Measurements from ENCODE around the gene PTPN3. TPM values are rescaled to one million over a fixed set of nuclear protein-coding genes. Genes with fewer than 3 reads are reported as not detected.
A peak's percentile ranks its signal among the peaks of the same experiment; 100 is the strongest.
"Not testable (repeated sequence)": the region's sequence is repeated elsewhere in the genome, so short reads cannot be mapped to it uniquely, and the experiment has no call there.

PTPN3 gene
- total RNA-seq, 6 donors from 2014 or later = 10.2 to 26.2 (median 15.2) TPM

DNA sequence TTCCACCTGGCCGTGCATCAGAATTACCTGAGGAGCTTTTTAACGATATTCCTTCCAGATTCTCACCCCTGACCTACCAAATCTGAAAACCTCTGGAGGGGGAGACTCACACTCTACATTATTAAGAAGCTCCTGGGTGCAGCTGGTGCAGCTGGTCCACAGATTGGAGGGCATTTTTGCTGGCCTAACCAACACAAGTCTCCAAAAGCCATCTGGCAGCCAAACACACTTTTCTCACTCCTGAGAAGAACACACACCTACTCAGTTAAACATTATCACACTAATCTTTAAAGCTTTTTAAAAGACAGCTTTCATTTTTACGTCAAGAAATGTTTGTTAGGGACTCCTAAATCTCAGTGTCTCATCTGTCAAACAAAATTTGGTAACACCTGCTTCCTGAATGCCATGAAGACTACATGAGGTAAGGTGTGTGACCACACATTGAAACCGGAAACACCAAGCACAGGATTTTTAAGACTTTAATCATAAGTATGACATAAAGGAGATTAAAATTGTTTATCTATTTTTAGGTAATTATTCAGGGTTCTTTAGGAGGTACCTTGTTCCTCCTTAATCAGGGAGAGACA is 14.2 kb upstream of the PTPN3 start:
- Histone ChIP-seq H3K36me3 (no peaks in the 10 kb centered on the region), H3K4me1 (no peaks in the 10 kb centered on the region), H3K9me3 (no peaks in the 10 kb centered on the region), H3K27ac (no peak overlapping the region), H3K4me3 (no peak overlapping the region), H3K27me3 (no peaks in the 10 kb centered on the region)
- 79 to 80% methylated on average over 4 of the region's 4 CpGs for WGBS, 2 donors
- DNase-seq (no peak), ATAC-seq (ENCODE audit: low FRiP score in 2 of 2) (no peak)
- no peak for TF ChIP-seq EP300 (IDR thresholded peaks at IDR 0.05)
- no peak for TF ChIP-seq POLR2AphosphoS5 (IDR thresholded peaks at IDR 0.05)
- TF ChIP-seq, protein P1, sequence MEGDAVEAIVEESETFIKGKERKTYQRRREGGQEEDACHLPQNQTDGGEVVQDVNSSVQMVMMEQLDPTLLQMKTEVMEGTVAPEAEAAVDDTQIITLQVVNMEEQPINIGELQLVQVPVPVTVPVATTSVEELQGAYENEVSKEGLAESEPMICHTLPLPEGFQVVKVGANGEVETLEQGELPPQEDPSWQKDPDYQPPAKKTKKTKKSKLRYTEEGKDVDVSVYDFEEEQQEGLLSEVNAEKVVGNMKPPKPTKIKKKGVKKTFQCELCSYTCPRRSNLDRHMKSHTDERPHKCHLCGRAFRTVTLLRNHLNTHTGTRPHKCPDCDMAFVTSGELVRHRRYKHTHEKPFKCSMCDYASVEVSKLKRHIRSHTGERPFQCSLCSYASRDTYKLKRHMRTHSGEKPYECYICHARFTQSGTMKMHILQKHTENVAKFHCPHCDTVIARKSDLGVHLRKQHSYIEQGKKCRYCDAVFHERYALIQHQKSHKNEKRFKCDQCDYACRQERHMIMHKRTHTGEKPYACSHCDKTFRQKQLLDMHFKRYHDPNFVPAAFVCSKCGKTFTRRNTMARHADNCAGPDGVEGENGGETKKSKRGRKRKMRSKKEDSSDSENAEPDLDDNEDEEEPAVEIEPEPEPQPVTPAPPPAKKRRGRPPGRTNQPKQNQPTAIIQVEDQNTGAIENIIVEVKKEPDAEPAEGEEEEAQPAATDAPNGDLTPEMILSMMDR (IDR thresholded peaks at IDR 0.05) = no peak
- TF ChIP-seq POLR2A (IDR thresholded peaks at IDR 0.05) = no peak

DNA sequence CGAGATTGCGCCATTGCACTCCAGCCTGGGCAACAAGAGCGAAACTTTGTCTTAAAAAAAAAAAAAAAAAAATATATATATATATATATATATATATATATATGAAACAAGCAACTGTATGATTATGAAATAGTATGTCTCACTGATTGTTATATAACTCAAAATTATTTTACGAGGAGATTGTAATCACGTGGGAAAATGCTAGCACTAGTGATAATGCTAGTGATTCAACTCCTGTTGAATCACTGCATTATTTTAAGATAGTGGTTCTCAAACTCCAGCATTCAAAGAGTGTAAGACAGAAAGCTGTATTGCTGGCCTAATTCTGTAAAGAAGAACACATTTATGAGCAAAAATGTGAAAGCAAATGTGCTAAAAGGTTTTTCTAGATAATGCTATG is 12.4 kb upstream of the PTPN3 start:
- DNase-seq (no peak), ATAC-seq (ENCODE audit: low FRiP score in 2 of 2) (no peak)
- Histone ChIP-seq H3K36me3 (no peaks in the 10 kb centered on the region), H3K4me3 (no peak overlapping the region), H3K27ac (no peak overlapping the region), H3K27me3 (no peaks in the 10 kb centered on the region), H3K4me1 (no peaks in the 10 kb centered on the region), H3K9me3 (no peaks in the 10 kb centered on the region)
- WGBS, 2 donors = 91 to 93% methylated on average over 5 of the region's 5 CpGs
- TF ChIP-seq POLR2A (IDR thresholded peaks at IDR 0.05) (no peak), POLR2AphosphoS5 (IDR thresholded peaks at IDR 0.05) (no peak), EP300 (IDR thresholded peaks at IDR 0.05) (no peak)
- TF ChIP-seq, protein P1 (IDR thresholded peaks at IDR 0.05) = no peak

DNA sequence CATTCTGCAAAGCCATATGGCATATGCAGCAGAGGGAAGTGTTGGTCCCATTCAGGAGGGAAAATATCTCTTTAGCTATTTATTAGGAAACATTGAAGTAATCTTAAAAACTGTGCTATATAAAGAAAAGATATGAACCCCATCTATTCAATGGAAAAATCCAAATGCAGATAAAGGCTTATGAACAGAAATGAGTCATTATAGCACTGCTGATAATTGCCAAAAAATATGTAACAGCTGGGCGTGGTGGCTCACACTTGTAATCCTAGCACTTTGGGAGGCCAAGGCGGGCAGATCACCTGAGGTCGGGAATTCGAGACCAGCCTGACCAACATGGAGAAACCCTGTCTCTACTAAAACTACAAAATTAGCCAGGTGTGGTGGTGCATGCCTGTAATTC is 11.9 kb upstream of the PTPN3 start:
- not testable (repeated sequence) for ATAC-seq (ENCODE audit: low FRiP score in 2 of 2); H3K4me1 ChIP-seq; H3K27me3 ChIP-seq; H3K36me3 ChIP-seq; H3K4me3 ChIP-seq; H3K9me3 ChIP-seq; DNase-seq; H3K27ac ChIP-seq
- 90 to 94% methylated on average over 4 of the region's 4 CpGs for WGBS, 2 donors

DNA sequence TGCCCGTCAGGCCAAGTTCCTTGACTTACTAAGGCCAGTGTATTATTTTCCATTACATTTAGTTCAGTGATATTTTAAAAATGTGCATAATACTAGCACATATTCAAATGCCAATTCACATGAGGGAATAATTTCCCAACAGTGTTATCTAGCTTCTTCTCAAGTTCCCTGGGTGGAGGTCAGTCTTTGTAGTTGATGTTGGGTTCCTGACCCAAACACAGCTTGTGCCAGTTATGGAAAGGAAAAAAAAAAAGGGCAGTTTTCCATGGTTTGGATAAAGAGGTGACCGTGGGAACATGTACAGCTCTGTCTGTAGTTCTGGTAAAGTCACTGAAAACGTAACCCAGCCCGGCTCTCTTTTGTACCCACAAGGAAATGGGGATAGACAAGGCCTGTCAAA is 11.5 kb upstream of the PTPN3 start:
- no peak overlapping the region for H3K27ac ChIP-seq
- no peaks in the 10 kb centered on the region for H3K36me3 ChIP-seq
- 45 to 66% methylated on average over 4 of the region's 4 CpGs for WGBS, 2 donors
- H3K27me3 ChIP-seq = no peaks in the 10 kb centered on the region
- no peak overlapping the region for H3K4me3 ChIP-seq
- H3K9me3 ChIP-seq = no peaks in the 10 kb centered on the region
- no peaks in the 10 kb centered on the region for H3K4me1 ChIP-seq
- TF ChIP-seq EP300 (IDR thresholded peaks at IDR 0.05) (no peak), POLR2A (IDR thresholded peaks at IDR 0.05) (no peak)
- TF ChIP-seq, protein P1 (IDR thresholded peaks at IDR 0.05) = no peak
- ATAC-seq (ENCODE audit: low FRiP score in 2 of 2) (no peak), DNase-seq (no peak)

DNA sequence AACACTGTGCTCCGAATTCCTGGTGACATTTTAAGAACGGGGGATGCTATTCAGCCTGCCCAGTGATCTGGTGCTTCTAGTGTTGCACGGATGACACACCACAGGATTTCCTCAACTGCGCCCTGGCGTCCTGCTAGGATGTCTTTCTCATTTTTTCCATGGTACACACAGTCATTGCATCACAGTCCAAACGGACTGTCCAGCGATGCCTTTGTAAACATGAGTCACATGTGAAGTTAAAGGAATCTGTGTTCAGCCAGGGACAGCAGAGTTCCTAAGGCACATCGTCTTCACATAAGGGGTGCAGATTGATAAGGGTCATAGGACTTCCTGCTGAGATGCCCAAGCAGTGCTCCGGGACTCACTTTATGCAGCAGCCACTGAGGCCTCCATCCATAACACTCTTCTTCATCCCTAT is 9.3 kb upstream of the PTPN3 start:
- peak in 1 of 2 donors; percentile 64 for ATAC-seq (ENCODE audit: low FRiP score in 2 of 2)

More for the DNA sequence above, 9.3 kb upstream of the PTPN3 start:
- H3K4me1 ChIP-seq = no peaks in the 10 kb centered on the region
- 56 to 57% methylated on average over 9 of the region's 9 CpGs for WGBS, 2 donors
- no peaks in the 10 kb centered on the region for H3K27me3 ChIP-seq
- TF ChIP-seq POLR2AphosphoS5 (IDR thresholded peaks at IDR 0.05) (peak in 1 of 2 donors; percentile 14), POLR2A (IDR thresholded peaks at IDR 0.05) (no peak), EP300 (IDR thresholded peaks at IDR 0.05) (peak in 1 of 4 donors; percentile 7)
- TF ChIP-seq, protein P1 (IDR thresholded peaks at IDR 0.05) = no peak
- no peak for DNase-seq
- H3K9me3 ChIP-seq = no peaks in the 10 kb centered on the region
- no peak overlapping the region for H3K27ac ChIP-seq
- H3K4me3 ChIP-seq = no peak overlapping the region
- no peaks in the 10 kb centered on the region for H3K36me3 ChIP-seq
